NCI-H1092 (cell line): ENCODE results near the gene LRRC66.

ENCODE experiments used
- DNase-seq: peaks from one replicate; lab custom pipeline; 2025; lab: John Stamatoyannopoulos, UW

The LRRC66 gene

DNA sequence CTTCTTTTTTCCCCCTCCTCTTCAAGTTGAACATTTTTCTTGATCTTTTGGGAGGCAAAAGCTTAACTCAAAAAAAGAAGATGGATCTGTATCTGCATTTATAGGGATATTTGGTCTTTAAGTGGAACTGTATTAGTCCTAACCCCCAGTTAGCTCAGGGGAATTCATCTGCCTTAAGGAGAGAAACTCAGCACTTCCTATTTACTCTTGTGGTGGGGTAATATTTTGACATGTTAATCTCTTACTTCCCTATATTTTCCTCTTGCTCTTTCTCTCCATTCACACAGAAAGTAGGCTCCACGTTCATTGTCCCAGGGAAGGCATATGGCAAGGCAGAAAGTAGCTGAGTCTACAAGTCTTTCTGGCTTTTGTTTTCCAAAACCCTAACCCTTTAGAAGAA is 5.3 kb downstream of the LRRC66 start:
- DNase-seq, result no peak

DNA sequence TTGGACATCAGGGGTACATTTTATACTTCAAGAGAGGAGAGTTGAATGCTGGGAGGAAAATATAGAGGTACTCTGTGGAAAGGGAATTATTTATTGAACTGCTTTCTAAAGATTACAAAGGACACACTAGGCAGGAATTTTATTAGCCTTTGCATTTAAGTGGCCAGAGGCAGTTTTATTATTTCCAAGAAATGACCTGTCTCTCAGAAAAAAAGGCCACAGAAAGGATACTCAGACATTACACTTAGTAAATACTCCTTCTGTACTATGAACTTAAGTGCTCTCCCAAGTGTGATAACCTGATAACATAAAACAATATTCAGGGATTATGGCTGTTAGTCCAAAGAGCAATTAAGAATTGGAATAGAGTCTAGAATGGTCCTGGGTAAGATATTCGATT is 7.5 kb downstream of the LRRC66 start:
- DNase-seq, result no peak

- DNase-seq, result no peak
These were observed 9.2 kb downstream of the LRRC66 start for GRCh38 chr4:52010986-52011385.

DNA sequence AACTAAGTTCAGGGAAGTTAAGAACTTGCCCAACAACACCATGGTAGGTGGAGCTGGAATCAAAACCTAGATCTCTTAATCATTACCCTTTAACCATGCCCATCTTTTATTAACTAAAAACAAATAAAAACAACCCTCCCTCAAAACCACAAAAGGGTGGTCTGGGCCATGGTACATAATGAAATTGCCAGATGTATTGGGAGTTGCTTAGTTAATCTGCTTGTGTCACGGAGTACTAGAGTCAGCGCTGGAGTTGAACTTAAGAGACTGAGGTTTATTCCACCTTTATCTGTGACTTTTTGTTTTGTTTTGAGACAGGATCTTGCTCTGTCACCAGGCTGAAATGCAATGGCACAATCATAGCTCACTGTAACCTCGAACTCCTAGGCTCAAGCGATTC is 13.3 kb downstream of the LRRC66 start:
- no peak for DNase-seq

- DNase-seq, result no peak
These were observed 14.4 kb downstream of the LRRC66 start for GRCh38 chr4:52005604-52006273.

DNA sequence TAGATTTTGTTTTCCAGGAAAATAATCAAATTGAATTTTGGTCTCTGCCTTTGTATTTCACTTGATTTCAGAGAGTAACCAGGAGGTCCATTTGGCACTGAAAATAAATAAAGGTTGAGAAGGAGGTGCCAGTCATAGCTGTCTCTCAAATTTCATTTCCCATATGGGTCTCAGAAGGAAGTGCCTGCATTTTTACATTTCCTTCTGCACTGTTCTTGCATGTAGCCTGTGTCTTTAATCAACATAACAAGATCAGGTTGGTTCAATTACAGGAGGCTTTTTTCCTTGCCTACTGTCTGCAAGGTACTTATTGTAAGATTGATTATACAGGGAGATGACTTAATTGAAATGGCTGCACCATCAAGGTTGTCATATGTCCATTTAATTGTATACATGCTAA is 15.7 kb downstream of the LRRC66 start:
- no peak for DNase-seq

DNA sequence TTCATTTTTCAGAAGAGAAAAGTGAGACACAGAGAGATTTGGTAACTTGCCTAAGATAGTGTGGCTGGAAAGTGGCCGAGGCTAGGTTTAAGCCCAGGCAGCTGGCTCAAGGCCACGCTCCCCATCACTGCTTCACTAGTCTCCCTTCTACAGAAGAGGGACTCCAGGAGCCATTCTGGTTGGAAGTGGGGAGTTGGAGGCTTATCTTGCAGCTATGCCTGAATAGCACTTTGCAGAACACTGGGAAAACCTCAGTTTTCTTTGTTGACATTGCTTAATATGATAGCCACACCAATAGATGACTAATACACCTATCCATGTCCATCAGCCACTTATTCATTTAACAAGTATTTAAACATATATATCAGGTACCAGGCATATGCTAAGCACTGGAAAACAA is 18.5 kb downstream of the LRRC66 start:
- no peak for DNase-seq

DNA sequence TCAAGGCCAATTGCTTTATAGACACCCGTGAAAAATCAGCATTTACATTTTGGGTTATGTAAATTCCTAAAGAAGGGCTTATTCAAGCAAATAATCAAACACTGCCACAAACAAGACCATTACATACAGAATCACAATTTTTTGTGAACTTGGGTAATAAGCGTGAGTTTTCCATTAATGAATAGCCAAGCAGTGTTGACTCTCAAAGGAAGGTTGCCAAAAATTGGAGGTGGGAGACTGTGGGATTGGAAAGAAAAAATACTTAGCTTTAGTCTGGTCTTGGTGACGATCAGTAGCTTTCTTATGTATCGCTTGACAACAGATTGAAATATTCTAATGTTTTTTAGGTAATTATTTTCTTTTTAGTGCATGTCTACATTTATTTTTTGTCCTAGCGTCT is 20.9 kb downstream of the LRRC66 start:
- DNase-seq, result no peak

- no peak for DNase-seq
These were observed 21.3 kb downstream of the LRRC66 start for GRCh38 chr4:51998837-51999236.

- DNase-seq, result no peak
These were observed 22.5 kb downstream of the LRRC66 start for GRCh38 chr4:51997647-51998046.

GRCh38 chr4:51995647-51996220 is 24.4 kb downstream of the LRRC66 start:
- no peak for DNase-seq

DNA sequence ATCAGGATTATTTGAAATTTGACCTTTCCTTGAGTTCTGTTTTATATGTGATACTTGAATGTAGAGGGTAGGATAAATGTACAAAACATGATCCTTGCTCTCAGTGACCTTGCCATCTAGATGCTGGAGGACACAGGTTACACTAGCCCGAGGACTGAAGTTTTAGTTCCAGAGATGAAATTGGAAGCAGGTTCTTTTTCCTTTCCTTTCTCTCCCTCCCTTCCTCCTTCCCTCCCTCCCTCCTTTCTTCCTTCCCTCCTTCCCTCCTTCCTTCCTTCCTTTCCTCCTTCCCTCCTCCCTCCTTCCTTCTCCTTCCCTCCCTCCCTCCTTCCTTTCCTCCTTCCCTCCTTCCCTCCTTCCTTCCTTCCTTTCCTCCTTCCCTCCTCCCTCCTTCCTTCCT is 54.3 kb downstream of the LRRC66 start:
- no peak for DNase-seq

DNA sequence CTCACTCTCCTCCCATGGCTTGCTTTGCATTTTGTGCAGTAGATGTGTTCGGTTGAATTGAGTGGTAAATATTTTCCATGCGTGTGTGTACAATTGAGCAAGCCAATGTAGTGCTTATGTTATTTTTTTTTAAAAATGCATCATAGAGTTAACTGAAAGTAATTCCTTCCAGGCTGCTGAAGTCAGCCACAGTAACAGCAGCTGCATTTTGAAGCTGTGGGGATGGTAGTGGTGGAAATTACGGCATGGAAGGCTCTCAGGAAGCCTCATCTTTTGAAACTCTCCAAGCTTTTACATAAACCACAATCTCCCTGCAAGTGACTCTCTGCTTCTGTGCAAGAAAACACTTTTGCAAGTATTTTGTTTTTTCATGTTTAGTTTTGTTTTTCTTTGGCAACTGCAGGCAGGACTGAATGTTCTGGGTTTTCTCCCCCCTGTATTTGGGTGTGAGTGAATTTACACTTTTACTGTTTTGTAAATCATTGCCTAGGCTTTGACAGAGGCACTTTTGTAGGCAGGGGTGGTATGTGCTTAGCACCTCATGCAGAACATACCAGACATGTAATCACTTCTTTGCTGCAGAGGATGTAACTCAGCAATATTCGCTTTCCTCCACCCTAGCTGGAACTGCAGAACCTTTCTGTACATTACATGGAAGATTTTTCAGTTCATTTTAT is 56.2 kb downstream of the LRRC66 start:
- no peak for DNase-seq

- no peak for DNase-seq
These were observed 59.7 kb downstream of the LRRC66 start for GRCh38 chr4:51960486-51960885.

DNA sequence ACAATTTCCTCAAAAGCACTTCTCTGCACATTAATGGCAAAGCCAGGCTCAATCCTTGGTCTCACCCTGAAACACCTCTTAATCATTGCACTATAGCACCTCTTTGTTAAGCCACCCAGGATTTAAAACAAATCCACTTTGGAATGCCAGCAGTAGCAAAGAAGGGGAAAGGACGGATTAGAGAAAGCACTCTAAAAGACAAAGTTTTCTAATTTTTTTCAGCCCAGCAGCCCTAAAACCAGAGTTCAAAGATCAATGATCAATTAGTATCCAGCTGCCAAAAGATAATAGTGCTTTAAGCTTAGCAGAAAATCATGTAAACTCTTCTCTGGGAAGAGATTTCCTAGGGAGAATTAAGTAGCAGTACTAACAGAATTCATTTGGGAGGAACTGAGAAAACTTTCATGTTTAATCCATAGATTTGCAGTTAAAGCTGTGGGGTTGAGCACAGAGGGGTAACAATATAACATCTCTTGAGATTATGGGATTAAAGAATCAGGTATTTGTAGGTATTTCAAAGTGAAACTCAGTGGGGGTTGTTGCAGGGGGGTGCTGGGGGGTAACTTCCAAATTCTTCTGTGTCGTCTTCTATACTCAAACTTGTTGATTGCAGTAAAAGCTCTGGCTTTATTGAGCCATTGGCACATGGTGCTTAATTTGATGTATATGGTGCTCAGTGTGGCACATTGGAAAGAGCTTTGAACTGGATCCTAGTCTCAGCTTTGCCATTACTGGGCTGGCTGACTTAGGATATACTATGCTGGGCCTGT is 61.8 kb downstream of the LRRC66 start:
- no peak for DNase-seq
